ENCODE results near the gene CD81.

The CD81 gene

DNA sequence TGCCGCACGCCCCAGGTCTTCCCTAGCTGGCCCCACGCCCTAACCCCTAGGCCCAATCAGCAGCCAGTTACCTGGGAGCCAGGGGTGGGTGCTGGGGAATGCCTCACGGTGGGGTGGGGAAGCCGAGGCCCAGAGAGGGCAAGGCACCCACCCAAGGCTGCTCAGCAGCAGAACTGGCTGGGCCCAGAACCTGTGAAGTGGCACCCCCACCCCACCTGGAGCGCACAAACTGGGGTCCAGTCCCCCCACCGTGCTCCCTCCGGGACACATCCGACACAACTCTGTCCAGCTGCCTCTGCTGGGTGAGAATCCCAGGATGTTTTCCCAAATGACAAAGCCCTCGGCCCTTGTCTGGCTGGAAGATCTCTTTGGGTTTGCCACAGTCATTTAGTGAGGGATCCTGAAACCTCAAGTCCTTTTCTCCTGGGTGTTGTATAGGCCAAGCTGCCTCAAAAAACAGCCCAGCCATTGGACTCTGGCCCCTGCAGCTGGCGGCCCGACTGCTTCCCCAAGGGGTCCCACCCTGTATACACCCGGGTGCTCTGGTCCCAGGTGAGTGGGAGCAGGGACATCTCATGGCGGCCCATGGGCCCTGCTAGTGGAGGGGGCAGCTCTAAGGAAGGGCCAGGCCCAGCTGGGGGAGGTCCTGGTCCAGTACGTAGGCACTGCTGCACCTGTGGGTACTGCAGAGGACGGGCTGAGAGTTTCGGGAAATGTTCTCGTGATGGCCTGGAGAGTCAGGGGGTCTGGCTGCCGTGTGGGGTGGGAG is 44.3 kb downstream of the CD81 start:
- DNase-seq: no peak

DNA sequence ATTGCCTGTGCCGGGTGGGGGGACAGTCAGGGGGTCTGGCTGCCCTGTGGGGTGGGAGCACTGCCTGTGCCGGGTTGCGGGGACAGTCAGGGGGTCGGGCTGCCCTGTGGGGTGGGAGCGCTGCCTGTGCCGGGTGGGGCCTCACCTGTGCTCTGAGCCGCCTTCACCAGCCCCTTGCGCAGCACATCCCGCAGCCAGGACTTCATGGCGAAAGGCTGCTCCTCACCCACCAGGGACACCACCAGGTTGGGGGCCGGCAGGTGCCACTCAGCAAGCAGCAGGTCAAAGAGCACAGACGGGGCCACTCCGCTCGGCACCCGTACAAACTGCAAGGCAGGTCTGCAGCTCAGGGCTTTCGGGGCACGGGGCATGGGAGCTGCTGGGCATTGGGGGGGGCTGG is 44.9 kb downstream of the CD81 start:
- DNase-seq (no peak), ATAC-seq (no peak)

More for the DNA sequence above, 44.3 kb downstream of the CD81 start:
- ATAC-seq: no peak

GRCh38 chr11:2422461-2423156 is 45.5 kb downstream of the CD81 start:
- no peak for ATAC-seq
- no peak for DNase-seq

DNA sequence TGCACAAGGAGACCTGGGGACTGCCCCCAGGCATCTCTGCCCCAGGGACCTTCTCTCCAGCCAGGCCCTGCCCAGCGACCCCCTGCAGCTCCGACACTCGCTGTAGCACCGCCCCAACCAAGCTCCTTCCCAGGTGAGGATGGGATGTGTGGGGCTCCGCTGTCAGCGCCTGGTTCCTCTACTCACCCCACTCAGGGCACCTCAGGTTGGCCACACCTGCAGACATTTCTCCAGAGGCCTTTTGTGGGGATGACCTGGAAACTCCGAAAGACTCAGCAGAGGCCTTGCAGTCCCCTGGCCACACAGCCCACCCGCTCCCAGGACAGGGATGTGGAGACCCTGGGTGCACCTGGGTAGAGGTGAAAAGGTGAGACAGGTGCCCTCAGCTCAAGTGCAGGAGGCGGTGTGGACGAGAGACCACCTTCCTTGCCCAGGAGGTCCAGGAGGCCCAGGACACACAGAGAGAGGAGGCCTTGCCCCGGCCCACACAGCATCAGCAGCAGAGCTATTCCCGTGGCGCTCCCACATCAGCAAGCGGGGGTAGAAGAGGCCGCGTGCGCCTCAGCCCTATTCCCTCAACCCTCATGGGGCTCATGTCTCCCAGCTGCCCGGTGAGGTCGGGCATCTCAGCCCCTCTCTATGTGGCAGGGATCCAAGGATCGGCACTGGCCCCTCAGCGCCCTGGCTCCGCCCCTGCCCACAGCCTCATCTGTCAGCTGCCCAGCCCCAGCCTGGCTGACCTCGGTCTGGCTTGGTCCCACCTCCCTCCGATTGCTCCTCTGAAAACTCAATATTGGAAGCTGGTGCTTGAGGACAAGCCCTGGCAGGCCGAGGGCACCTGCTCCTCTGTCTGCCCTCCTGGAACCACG is 46.3 kb downstream of the CD81 start:
- ATAC-seq: no peak

GRCh38 chr11:2424811-2425495 is 47.8 kb downstream of the CD81 start:
- ATAC-seq (no peak), DNase-seq (no peak)

More for the DNA sequence above, 46.3 kb downstream of the CD81 start:
- no peak for DNase-seq

DNA sequence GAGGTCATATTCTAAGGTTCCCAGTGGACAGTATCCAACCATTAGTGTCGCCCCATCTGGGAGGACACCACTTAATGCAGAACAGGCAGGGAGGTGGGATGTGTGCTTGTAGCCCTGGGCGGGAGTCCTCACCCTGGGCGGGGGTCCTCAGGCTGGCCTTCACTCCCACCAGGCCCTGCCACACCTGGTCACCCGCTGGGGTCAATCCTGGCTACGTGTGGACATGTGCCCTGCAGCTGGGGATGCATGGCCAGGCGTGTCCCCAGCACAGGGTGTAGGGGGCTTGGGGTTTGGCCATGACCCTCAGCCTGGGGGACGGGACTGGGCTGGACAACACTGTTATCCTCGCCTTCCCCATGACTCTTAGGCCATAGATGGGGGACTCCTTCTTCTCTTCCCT is 48.4 kb downstream of the CD81 start:
- DNase-seq: no peak
- no peak for ATAC-seq

- ATAC-seq: no peak
- no peak for DNase-seq
Observed at GRCh38 chr11:2426221-2426620, 49.1 kb downstream of the CD81 start.

DNA sequence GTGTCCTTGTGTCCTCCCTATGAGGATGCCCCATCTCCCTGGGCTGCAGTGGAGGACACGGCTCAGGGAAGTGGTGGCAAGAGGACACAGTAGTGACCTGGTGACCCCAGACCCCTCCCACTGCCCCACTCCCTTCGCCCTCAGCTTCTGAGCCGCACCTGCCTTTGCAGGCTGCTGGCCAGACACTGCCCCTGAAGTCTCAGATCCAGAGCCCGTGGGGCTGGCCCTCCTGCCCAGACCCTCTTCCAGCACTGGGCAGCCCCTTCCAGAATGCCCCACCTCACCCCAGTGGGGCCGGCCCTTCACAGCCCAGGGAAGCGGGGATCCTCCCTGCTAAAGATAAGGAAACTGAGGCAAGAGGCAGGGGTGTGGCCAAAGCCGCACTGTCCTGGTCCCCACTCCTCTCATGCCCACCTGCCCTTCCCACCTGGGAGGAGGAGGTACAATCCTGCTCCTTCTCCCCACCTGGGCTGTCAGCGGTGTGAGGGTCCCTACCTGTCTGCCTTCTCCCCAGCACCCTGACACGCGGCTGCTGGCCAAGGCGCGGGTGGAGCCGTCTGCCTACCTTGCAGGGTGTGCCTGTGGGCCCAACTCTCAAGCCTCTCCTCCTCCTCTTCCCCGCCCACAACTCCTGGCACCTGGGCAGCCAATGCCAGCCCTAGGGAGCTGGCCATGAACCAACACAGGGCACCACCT is 49.9 kb downstream of the CD81 start:
- DNase-seq (no peak), ATAC-seq (no peak)

DNA sequence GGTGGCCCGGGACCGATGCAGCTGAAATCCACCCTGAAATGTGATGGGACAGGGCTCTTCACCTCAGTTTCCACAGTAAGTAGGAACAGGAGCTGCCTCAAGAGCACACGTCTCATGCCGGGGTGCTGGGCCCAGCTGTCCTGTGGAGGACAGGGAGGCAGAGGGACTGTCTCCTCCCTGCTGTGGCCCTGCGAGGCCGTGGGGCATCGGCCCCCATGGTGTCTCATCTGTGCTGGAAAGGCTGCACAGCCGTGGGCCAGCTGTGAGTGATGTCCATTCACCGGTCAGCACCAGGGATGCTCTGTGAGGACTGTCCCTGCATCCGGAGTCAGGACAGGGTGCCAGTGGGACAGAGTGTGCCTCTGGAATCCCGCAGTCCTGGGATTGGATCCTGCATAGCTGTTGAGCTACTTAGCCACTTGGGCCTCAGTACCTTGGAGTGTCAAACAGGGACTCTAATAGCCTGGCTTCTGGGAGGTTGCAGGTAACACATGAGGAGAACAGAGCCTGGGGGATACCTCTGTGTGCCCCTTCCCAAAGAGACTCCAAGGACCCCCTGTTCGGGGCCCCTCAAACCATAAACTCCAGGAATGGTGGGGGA is 50.7 kb downstream of the CD81 start:
- DNase-seq (no peak), ATAC-seq (no peak)

- peak; percentile 70 for ATAC-seq
- DNase-seq: peak; percentile 91
Observed at GRCh38 chr11:2428322-2428795, 51.2 kb downstream of the CD81 start.

DNA sequence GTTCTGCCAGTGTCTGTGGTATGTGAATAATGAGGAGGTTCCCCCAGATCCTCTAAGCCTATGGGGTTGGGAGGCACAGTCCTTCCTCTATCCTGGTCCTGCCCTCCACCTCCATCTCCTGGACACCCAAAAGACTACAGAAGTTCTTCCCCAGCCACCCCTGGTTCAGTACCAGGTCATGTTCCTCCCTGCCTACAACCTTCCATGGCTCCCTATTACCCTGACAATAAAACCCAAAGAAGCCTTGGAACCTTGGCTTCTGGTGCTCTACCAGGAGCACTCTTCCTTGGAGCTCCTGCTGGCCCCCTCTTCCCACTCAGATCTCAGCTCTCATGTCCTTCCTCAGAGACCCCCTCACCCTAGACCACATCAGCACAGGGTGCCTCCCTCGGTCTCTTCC is 54.3 kb downstream of the CD81 start:
- ATAC-seq: no peak
- DNase-seq: no peak

GRCh38 chr11:2432171-2432621 is 55.1 kb downstream of the CD81 start:
- no peak for ATAC-seq
- DNase-seq: no peak

GRCh38 chr11:2432628-2433071 is 55.5 kb downstream of the CD81 start:
- ATAC-seq: no peak
- DNase-seq: no peak

- DNase-seq: no peak
- no peak for ATAC-seq
Observed at GRCh38 chr11:2433106-2433925, 56.2 kb downstream of the CD81 start.

GRCh38 chr11:2434008-2434407 is 56.9 kb downstream of the CD81 start:
- no peak for ATAC-seq
- DNase-seq: no peak

DNA sequence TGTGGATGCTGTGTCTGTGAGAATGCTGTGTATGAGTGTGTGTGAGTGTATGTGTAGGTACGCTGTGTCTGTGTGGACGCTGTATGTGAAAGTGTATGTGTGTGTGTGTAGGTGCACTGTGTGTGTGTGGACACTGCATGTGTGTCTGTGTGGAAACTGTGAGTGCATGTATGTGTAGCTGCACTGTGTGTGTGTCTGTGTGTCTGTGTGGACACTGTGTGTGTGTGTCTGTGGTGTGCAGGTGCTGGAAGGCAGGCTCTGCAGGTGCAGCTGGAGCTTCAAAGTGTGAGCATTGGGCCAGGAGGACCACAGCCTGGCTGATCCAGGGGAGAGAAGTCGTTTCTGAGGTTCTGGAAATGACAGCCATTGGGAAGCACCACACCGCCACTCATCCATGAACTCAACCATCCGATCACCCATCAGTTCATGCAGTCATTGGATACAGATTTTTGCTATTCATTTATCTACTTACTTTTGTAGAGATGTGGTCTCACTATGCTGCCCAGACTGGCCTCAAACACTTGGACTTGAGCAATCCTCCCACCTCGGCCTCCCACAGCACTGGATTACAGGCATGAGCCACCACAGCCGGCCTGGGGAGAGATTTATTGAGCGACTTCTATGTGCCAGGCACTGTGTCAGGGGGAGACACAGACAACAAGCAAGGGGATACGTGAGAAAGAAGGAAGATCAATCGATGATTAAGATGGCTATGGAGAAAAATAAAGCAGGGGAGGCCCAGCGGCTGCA is 57.6 kb downstream of the CD81 start:
- DNase-seq: no peak
- no peak for ATAC-seq

DNA sequence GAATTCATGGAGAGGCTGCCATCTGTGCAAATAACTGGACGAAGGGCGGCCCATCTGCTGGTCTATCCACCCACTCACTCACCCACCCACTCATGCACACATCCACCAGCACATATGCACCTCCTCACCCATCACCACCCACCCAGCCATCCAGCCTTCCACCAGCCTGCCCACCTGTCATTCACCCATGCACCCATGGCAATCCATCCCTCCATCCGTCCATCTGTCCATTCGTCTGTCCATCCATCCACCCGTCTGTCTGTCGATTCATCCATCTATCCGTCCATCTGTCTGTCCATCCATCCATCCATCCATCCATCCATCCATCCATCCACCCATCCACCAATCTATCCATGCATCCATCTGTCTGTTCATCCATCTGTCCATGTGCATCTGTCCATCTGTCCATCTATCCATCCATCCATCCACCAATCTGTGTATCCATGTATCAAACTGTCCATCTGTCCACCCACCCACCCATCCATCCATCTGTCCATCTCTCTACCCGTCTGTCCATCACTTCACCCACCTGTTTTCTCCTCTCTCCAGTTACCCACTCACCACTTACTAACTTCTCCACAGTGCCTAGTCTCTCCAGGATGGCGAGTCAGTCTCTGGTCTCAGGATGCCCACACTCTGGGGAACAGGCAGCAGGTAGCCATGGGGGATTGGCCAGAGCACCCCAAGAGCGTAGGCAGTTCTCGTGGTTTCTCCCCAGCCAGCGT is 58.3 kb downstream of the CD81 start:
- DNase-seq: no peak
- no peak for ATAC-seq

GRCh38 chr11:2436013-2436520 is 59.0 kb downstream of the CD81 start:
- no peak for DNase-seq
- ATAC-seq: no peak

Data from stimulated activated naive CD8-positive, alpha-beta T cell treated with anti-CD3 and anti-CD28 coated beads, Interleukin-15, Interleukin-2, amounts not matched to agents 100 U/mL and 50 U/mL, for 24 hours (primary cell).